ENCODE data around the gene NFYC.

NFYC gene

GRCh38 chr1:40782371-40782956, 91.0 kb downstream of the NFYC start:
- no peak for DNase-seq (ENCODE audit: low read depth in 3 of 3)

- no peak for DNase-seq (ENCODE audit: low read depth in 3 of 3)
Measured at GRCh38 chr1:40783001-40783905, 91.7 kb downstream of the NFYC start, which contains the start of gene KCNQ4. KCNQ4 (plus strand) TSS chr1:40783787; CDS start chr1:40784094, 307 bp downstream.

- DNase-seq (ENCODE audit: low read depth in 3 of 3), result no peak
Measured at GRCh38 chr1:40784141-40784770, 92.8 kb downstream of the NFYC start.

GRCh38 chr1:40784771-40785151, 93.3 kb downstream of the NFYC start:
- no peak for DNase-seq (ENCODE audit: low read depth in 3 of 3)

GRCh38 chr1:40785446-40785845, 93.9 kb downstream of the NFYC start:
- no peak for DNase-seq (ENCODE audit: low read depth in 3 of 3)

- DNase-seq (ENCODE audit: low read depth in 3 of 3), result no peak
Measured at GRCh38 chr1:40786171-40786994, 94.9 kb downstream of the NFYC start.

GRCh38 chr1:40786995-40787705, 95.6 kb downstream of the NFYC start:
- no peak for DNase-seq (ENCODE audit: low read depth in 3 of 3)

GRCh38 chr1:40787737-40788560, 96.4 kb downstream of the NFYC start:
- no peak for DNase-seq (ENCODE audit: low read depth in 3 of 3)

- no peak for DNase-seq (ENCODE audit: low read depth in 3 of 3)
Measured at GRCh38 chr1:40788561-40789341, 97.2 kb downstream of the NFYC start.

GRCh38 chr1:40789342-40789598, 97.8 kb downstream of the NFYC start:
- DNase-seq (ENCODE audit: low read depth in 3 of 3), result no peak

- DNase-seq (ENCODE audit: low read depth in 3 of 3), result no peak
Measured at GRCh38 chr1:40789661-40790430, 98.3 kb downstream of the NFYC start.

- DNase-seq (ENCODE audit: low read depth in 3 of 3), result no peak
Measured at GRCh38 chr1:40792036-40792435, 100.5 kb downstream of the NFYC start.

GRCh38 chr1:40793617-40794016, 102.1 kb downstream of the NFYC start:
- no peak for DNase-seq (ENCODE audit: low read depth in 3 of 3)

GRCh38 chr1:40794048-40794447, 102.5 kb downstream of the NFYC start:
- no peak for DNase-seq (ENCODE audit: low read depth in 3 of 3)

GRCh38 chr1:40794974-40795715, 103.6 kb downstream of the NFYC start:
- DNase-seq (ENCODE audit: low read depth in 3 of 3), result no peak

GRCh38 chr1:40795811-40796586, 104.5 kb downstream of the NFYC start:
- no peak for DNase-seq (ENCODE audit: low read depth in 3 of 3)

- no peak for DNase-seq (ENCODE audit: low read depth in 3 of 3)
Measured at GRCh38 chr1:40796939-40797667, 105.6 kb downstream of the NFYC start.
